ENCODE data around the gene UQCR11.

UQCR11 gene

DNA sequence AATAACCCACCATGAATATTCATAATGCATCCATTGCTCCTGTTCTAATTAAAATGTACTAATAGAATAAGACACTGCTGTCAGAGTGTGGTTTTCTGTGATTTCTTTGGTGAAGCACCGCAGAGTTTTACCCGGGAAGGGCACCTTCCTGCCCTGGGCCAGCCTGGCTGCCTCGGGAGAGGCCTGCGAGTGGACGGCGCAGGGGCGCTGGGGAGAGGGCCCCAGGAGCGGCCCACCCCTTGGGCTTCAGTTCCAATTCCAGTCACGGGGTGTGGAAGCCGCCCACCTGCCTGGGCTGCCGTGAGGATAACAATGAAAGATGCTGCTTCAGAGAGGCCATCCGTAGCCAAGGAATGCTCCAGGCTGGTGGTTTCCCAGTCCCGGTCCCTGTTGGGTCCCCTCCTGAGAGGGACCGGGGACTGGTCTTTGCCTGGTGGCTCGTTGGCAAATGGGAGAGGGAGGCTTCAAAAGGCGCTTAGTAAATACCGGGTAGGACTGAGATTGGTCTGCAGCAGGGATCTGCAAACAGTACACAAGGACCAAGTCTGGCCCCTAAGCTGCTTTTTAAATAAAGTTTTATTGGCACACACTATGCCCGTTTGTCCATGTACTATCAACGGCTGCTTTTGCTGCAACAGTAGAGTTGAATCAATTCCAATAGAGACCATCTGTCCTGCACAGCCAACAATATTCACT is 29.1 kb upstream of the UQCR11 start:
- DNase-seq, result no peak

DNA sequence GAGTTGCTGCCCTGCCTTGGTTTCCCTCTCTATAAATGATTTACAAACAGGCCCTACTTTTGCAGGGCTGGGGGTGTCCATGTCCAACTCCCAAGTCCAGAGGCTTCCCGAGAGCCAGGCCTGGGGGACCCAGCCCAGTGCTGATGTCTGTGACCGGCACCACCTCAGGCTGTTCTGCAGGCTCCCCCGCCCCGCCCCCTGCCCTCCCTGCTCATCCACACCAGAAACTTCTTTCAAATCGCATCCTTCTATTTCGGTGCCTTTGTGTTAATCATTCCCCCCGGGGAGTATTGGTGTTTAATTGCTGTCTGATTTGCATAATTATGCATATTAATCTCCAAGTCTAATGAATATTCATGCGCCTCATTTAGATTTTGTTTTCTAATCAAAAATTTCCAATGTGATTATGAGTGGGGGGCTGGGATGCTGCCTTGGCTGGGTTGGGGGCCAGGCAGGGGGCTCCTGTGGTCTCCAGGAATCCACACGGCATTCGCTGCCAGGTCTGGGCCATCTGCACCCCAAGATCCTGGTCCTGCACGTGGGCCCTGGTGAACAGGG is 28.1 kb upstream of the UQCR11 start:
- no peak for DNase-seq

DNA sequence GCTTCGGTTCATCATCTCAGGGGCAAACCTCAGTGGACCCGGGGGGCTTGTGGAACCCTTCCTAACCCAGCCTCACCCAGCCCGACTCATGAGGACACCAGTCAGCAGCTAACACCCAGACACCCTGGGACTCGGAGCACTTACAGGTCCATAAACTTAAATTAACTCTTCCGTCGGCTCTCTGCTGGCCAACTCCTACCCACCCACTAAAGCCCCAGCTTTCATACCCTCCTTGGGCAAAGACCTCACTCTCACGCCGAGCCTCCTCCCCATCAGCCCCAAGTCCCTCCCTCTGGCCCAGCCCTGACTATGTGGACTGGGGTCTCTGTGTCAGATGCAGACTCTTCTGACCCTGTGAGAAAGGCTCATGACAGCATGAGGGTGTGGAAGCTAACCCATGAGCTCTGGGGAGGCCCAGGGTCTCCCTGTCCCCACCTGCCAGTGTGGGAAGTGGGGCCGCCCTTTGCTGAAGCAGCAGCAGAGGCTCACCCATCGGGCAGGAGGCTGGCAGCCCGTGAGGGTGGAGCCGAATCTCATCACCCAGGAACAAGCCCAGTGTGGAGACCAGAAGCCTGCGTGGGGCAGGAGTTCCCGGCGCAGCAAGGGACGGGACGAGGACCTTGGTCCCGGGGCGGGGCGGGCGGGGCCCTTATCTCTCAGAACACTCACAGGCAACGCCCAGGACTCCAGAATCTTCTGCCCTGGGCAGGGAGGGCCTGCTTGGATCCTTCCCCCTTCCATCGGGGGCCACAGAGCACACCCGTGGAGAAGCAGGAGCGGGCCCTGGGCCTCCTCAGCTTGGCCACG is 27.4 kb upstream of the UQCR11 start:
- DNase-seq, result no peak

DNA sequence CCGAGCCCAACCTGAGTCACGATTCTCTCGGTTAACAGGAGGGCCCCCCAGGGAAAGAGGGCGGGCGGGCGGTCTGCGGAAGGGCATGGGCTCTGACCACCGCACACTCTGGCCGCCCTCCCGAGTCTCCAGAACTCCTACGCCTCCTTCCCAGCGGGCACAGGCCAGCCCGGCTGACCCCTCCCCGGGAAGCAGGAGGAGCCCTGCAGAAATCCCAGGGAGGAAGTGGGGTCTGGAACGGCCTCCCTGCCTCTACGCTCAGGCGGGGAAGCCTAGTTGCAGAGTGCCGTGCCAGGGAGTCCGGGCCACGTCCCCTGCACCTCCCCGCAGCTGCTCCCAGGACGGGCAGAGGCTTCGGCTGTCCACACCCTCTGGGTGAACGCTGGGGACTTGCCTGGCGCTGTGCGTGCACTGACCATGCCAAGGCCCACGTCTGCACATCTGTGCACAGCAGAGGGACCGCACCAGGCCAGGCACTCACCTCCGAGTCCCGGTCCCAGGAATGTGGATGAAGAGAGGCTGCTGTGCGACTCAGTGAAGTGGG is 26.4 kb upstream of the UQCR11 start:
- DNase-seq, result no peak

DNA sequence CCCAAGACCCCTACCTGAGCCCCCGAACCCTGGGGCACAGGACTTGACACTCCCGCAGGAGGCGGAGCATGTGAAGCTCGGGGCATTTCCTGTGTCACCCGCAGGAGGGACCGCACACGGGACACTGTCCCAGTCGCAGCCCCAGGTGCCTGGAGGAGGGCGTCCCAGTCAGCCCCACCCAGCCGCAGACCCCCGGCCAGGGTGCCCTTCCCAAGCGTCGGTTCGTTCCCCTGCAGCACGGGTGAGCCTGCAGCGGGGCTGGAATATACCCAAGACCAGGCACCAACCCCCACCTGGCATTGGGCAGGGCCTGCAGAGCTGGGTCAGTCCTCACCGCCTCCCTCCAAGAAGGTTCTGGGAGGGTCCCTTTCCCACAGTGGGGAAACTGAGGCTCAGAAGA is 25.5 kb upstream of the UQCR11 start:
- no peak for DNase-seq

DNA sequence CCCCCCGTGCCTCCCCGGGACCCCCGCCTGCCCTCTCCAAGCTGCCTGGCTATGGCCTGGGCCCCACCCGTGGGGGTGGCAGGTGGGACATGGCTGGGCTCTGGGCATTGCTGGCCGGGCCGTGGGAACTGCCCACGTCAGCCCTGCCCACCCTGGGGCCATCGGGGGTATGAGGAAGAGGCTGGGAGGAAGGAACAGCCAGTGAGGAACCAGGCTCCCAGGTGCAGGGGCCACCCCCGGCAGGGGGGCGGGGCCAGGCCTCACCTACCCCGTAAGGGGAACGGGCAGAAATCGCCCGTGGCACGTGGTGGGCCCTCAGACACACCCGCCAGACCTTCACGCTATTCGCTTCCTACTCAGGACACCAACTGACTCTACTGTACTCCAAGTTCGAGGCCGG is 24.8 kb upstream of the UQCR11 start:
- DNase-seq, result no peak

DNA sequence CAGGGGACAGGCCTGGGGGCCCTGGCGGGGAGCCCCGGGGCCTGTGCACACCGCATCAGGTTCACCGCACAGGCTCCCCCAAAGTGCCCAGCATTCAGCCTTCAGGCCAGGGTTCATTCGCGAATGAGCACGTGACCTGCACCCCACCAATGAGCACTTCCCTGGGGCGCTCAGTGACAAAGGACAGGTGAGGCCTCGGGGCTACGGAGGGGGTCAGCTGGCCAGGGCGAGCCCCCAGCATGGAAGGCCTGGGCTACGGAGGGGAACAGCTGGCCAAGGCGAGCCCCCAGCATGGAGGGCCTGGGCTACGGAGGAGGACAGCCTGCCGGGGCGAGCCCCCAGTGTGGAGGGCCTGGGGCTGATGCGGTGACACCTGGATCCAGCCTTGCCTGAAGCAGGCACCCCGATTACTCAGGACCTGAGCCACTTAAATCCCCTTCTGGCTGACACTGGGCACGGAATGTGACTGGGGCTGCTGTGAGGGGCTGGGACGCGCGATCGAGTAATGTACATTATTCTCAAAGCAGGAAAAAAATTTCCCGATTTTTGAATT is 24.1 kb upstream of the UQCR11 start:
- DNase-seq, result no peak

DNA sequence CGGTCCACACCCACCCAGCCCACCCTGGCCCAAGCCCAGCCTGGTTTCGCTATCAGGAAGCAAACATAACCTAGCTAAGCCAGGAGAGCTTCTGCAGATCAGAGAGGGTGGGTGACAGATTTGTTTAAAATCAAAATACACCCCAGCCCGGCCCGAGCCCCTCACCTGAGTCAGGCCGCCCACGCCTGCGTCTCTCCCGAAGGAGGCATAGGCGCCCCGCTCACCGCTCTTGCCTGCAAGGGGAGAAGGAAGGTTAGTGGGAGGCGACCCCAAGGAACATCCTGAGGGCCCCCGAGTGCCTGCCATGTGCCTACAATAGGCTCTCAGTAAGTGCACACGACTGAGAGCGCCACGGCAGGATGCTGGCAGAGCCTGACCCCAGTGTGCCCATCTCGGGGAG is 21.9 kb upstream of the UQCR11 start:
- no peak for DNase-seq

DNA sequence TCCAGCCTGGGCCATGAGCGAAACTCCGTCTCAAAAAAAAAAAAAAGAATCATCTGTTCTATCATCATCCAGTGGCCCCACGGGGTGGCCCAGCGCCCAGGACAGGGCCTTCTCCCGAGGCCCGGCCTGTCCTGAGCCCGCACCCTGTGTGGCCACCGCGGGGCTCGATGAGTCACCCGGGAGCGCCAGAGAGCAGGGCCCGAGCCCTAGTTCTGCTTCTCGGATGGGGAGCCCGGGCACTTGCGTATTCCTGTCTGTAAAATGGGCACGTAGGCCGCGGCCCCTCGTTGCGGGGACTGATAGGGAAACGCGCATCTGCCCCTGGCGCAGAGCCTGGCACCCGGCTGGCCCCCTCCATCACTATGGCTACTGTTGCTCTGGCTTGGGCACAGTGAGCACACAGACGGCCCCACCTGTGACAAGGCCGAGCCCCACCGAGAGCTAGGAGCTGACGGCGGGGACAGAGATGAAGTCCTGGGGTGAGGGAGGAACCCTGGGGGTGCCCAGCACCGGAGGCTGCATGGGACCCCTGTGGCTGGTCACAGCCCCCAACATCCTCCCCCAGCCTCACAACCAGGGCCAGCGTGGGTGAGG is 21.3 kb upstream of the UQCR11 start:
- no peak for DNase-seq

DNA sequence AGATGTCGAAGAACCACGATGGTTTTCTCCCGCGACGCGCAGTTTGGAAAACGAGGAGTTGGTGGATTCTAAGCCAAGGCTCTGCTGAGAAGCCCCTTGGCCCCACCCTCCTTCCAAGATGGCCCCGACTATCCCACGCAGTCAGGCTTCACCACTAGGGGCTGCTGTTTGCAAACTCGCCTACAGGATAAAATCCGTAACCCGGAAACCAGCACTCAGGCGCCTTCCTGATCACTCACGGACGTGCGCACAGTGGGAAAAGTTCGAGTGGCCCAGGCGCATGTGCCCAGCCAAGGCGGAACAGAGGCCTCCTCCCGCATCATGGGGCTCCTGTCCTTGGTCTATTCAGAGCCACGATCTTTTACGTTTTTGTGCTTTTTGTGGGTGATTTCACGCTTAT is 19.2 kb upstream of the UQCR11 start:
- peak; percentile 51 for DNase-seq

DNA sequence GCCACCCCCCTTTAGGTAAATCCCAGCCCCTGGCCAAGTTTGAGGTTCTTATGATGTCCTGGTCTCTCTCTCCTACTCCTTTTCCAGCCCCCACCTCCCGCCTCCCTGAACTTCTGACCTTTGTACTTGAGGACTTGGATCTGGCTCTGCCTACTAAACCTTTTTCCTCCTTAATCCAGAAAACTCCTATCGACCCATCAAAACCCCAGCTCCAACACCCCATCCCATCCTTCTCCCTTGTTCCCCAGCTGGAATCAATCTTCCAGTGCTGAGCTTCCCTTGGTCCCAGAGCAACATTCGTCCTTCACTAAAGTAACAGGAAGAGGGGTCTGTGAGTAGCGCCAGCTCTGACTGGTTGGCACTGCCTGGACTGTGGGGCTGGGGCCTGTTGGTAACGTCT is 17.3 kb upstream of the UQCR11 start:
- DNase-seq, result no peak

DNA sequence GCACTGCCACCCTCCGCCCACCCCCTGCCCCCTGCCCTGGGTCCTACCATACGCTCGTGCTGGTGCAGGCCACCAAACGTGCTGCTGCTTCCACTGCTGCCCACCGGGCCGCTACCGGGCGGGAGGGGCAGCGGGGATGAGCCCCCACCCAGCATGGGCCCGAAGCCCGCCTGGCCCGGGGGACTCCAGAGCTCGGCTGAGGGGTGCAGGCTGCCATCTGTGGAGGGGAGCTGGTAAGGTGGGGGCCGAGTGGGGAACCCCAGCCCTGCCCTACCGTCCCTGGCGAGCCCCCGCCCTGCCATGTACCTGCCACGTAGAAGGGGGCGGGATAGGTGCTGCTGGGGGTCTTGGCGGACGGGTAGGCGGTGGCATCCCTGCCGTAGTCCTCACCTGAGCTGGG is 16.7 kb upstream of the UQCR11 start:
- no peak for DNase-seq

DNA sequence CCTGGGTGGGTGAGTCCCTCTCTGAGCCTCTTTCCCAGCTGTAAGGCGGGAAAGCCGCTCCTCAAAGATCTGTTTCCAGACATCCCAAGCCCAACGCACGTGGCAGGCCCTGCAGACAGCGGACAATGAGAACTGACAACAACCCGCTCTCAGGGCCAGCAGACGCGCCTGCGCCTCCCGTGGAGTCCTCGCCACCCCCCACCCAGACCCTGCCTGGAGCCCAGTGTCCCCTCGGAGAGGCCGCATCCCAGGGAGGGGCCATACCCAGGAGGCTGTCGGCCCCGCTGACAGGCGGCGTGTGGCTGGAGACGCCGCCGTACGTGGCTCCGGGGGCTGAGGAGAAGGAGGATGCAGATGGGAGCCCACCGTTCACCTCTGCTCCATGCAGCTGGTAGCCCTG is 16.3 kb upstream of the UQCR11 start:
- no peak for DNase-seq

DNA sequence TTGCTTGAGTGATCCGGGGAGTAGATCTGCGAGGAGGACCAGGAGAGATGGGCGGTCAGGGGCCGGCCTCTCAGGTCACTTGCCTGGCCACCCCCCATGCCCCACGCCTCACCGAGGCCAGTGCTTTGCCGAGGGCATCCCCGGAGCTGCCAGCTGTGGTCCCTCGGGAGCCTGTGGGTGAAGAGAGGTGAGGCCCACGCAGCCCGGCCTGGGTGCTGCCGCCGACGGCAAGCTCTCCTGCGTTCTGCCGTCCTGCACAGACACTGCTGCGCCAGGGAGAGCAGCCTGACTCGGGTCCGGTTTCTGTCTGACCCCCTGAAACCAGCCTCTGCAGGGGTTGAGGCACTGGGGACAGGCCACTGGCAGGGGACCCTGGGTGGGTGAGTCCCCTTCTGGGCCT is 15.8 kb upstream of the UQCR11 start:
- DNase-seq, result no peak

DNA sequence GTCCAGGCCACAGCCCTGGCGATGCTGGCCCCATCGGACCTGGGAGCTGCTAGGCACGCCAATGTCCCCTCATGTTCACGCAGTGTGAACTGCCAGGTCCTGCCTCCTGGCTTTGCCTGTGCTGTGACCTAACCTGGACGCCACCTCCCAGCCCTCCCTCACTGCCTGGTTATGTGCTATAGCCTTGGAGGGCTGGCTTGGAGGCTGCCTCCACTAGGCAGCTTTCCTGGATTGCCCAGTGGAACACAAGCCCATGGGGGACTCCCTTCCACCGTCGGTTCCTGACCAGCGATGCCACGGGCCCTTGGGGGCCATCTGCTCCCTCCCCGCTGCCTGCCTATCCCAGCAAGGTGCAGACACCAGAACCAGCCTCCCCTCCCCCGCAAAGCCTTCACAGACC is 15.2 kb upstream of the UQCR11 start:
- no peak for DNase-seq

DNA sequence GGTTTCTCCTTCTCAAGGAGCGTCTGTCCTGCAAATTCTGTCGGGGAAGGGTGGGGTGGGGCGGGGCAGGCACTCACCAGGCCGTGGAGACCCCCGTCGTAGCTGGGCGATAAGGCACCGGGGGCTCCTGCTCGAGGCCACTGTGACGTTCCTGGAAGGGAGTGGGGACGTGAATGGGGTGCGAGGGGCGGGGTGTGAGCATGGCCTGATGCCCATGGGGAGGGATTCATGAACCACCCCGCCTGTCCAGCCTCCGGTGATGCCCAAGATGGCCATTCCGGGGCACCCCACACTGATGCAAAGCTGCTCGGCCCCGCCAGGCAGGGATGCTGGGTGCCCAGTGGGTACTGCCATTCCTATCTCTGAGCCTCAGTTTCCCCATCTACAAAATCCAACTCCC is 14.4 kb upstream of the UQCR11 start:
- DNase-seq, result no peak

DNA sequence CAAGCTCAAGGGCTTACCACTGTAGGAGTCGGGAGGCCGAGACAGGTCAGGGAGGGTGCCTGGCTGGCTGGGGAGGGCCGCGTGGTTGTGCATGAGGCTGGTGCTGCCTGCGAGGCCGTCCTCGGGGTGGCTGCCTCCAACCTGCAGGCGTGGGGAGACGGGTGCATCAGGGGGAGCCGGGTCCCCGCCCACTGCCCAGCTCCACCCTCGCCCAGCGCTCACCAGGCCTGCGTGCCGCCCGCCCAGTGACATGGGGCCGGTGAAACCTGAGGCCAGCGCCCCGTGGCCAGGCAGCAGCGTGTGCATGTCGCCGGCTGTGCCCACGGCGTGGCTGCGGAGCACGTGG is 13.8 kb upstream of the UQCR11 start:
- DNase-seq, result no peak

DNA sequence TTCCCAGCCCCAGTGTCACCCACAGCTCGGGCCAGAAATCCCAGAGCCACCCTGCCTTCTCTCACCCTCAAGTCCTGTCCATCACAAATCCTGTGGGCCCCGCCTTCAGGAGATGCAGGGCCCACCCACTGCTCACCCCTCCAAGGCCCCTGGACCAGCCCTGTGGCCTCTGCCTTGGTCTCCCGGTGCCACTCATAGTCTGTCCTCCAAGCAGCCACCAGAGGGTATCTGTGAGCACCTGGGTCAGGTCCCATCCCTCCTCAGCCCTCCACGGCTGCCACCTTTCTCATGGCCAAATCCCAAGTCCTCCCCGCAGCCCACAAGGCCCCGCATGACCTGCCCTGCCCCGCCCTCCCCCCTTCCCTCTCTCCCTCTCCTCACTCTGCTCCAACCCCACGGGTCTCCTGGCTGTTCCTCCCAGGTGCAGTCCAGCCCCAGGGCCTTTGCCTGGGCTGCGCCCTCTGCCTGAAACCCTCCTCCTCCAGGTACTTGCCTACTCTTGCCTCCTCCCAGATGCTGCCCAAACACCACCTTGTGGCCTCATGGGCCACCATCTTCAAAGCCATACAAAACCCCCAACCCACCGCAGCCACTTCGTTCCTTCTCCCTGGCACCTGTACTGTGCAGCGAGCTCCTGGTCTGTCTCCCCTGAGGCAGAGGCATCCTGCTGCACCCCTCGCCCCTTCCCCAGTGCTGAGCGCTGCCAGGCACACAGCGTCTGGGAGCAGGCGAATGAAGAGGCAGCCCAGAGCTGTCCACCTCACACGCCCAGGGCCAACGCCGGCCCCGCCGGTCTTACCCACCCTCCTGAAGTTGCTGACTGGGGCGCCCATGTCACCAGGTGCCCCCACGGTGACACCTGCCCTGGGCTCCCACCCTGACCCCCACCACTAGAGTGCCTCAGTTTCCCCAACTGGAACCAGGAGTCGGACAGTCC is 13.2 kb upstream of the UQCR11 start:
- peak; percentile 26 for DNase-seq

DNA sequence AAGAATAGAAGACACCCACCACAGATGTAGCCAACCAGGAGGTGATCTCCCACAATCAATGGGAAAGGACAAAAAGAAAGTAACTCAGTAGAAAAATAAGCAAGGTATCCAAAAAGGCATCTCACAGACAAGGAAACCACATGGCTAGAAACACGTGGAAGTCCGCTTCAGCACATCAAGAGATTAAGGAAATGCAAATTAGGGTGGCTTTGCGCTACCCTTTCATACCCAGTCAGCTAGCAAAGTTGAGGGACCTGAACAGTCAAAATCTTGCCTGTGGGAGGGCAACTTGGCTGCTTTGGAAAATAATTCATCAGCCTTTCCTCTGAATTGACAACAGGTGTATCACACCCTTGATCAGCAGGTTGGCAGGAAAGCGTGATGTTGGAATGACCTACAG is 11.6 kb upstream of the UQCR11 start:
- DNase-seq, result no peak

DNA sequence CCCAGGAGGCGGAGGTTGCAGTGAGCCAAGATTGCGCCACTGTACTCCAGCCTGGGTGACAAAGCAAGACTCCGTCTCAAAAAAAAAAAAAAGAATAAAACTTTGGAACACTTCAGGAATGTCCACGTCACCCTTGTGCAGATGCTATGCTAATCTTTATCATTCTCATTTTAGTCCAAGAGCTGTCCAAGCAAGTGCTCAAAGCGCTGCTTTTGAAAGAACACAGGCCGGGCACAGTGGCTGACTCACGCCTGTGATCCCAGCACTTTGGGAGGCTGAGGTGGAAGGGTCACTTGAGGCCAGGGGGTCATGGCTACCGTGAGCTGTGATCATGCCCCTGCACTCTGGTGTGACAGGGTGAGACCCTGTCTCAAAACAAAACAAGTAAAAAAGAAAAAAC is 11.1 kb upstream of the UQCR11 start:
- DNase-seq, result no peak

DNA sequence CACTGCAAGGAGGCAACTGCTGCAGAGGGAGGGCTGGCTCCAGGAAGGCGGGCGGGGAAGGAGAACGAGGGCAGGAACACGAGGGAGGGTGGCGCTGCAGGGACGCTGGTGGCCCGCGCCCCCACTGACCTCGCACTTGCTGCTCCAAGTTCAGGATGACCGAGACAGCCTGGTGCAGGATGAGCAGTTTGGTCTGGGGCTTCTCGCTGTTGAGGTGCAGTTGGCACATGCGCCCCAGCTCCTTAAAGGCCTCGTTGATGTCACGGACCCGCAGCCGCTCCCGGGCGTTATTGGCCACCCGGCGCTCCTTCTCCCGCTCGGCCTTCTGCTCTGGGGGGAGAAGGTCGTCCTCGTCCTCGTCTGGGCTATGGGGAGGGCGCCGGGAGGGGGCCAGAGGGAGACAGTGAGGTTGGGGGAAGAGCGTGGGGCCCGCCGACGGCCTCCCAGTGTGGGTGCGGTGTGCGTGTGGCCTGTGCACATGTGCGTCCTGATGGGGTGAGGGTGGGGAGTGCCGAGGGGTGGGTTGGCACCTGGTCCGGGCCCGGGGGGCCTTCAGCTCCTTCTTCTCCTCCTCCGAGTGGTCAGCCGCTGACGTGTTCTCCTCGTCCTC is 10.0 kb upstream of the UQCR11 start:
- no peak for DNase-seq
